Astrocyte of the spinal cord (primary cell): Measurements from ENCODE around the gene ECT2L.

Source experiments
- DNase-seq: peaks from one replicate; pipeline ENCODE4 v3.0.0; 2011; ENCODE audit warnings: low read depth, low spot score
- H3K4me3 ChIP-seq: 2 replicates; pipeline ENCODE4 v1.5.1; 2011; ENCODE audit warnings: low read depth, mild to moderate bottlenecking, low read length, moderate library complexity
- in situ Hi-C: cut with HindIII; loops from 2 replicates; pipeline ENCODE4 v1.10.0; 2017; ENCODE audit warnings: low sequenced_read_pairs
- TF ChIP-seq, protein P1 (sequence below): IDR thresholded peaks from 2 replicates; pipeline ENCODE4 v1.5.1; 2012; ENCODE audit warnings: low read depth, mild to moderate bottlenecking, low read length, inconsistent platforms

Gene ECT2L

GRCh38 chr6:138896104-138896756 lies 100.3 kb downstream of the ECT2L start:
- no peak overlapping the region for H3K4me3 ChIP-seq
- DNase-seq = no peak
- TF ChIP-seq, protein P1, sequence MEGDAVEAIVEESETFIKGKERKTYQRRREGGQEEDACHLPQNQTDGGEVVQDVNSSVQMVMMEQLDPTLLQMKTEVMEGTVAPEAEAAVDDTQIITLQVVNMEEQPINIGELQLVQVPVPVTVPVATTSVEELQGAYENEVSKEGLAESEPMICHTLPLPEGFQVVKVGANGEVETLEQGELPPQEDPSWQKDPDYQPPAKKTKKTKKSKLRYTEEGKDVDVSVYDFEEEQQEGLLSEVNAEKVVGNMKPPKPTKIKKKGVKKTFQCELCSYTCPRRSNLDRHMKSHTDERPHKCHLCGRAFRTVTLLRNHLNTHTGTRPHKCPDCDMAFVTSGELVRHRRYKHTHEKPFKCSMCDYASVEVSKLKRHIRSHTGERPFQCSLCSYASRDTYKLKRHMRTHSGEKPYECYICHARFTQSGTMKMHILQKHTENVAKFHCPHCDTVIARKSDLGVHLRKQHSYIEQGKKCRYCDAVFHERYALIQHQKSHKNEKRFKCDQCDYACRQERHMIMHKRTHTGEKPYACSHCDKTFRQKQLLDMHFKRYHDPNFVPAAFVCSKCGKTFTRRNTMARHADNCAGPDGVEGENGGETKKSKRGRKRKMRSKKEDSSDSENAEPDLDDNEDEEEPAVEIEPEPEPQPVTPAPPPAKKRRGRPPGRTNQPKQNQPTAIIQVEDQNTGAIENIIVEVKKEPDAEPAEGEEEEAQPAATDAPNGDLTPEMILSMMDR = no peak
- in situ Hi-C loops = no loop called here

- H3K4me3 ChIP-seq = no peak overlapping the region
- TF ChIP-seq, protein P1 = no peak
- in situ Hi-C loops = no loop called here
- no peak for DNase-seq
Measured at GRCh38 chr6:138897031-138897430, 101.1 kb downstream of the ECT2L start.

DNA sequence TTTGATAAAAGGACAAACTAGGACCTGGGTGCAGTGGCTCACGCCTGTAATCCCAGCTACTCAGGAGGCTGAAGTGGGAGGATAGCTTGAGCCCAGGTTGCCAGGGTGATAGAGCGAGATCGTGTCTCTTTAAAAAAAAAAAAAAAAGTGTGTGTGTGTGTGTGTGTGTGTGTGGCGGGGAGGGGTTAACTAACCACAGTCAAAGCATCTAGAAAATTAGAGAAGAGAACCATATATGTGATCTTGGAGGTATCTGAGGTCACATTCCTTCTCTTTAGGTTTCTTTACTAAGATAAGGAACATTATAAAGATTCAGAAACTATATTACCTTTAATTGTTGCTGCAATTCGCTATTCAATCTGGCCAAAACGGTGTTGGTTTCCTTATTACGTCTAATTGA lies 111.3 kb downstream of the ECT2L start:
- DNase-seq = no peak
- in situ Hi-C loops = no loop called here
- H3K4me3 ChIP-seq = no peak overlapping the region
- TF ChIP-seq, protein P1 = no peak

DNA sequence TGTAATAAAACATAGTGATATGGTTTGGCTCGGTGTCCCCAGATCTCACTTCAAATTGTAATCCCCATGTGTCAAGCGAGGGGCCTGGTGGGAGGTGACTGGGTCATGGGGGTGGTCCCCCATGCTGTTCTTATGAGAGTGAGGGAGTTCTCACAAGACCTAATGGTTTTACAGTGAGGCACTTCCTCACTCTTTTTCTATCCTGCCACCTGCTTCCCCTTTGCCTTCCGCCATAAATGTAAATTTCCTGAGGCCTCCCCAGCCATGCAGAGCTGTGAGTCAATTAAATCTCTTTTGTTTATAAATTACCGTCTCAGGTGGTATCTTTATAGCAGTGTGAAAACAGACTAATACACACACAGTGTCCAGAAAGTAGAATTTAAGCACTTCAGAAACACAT lies 113.6 kb downstream of the ECT2L start:
- H3K4me3 ChIP-seq = no peak overlapping the region
- TF ChIP-seq, protein P1 = no peak
- DNase-seq = no peak
- in situ Hi-C loops = no loop called here

GRCh38 chr6:138909975-138910374 lies 114.1 kb downstream of the ECT2L start:
- H3K4me3 ChIP-seq = no peak overlapping the region
- TF ChIP-seq, protein P1 = no peak
- no peak for DNase-seq
- in situ Hi-C loops = no loop called here

DNA sequence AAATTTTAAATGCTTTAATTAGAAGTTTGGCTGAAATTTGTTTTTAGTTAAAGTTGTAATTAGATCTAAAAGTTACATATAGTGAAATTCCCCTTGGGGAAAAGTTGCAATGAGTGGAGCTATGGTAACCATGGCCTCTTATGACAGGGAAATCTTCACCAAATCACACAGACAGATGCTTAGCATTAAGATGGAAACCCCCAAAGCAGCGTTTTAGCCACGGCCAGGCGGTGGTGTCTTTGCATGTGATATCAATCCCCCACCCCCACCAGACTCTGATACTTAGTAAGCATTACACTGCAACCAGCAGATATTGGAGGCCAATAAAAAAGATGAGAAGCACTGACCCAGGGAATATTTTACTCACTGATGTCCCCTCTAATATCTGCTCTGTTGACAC lies 116.4 kb downstream of the ECT2L start:
- in situ Hi-C loops = no loop called here
- no peak for DNase-seq
- TF ChIP-seq, protein P1 = no peak
- H3K4me3 ChIP-seq = no peak overlapping the region

- in situ Hi-C loops = no loop called here
- TF ChIP-seq, protein P1 = no peak
- H3K4me3 ChIP-seq = no peak overlapping the region
- no peak for DNase-seq
Measured at GRCh38 chr6:138914701-138915100, 118.8 kb downstream of the ECT2L start.
